H9 (cell line): ENCODE results near the gene MYO7B. TPM values are rescaled to one million over a fixed set of nuclear protein-coding genes. Genes with fewer than 3 reads are reported as not detected.

ENCODE experiments used
- DNase-seq: peaks from one replicate; pipeline ENCODE4 v3.0.0-alpha.2; 2017
- H2AFZ ChIP-seq: one replicate; pipeline ENCODE4 v1.6.1; 2013; ENCODE audit warnings: mild to moderate bottlenecking, low read length, control low read depth, moderate library complexity
- H2AK5ac ChIP-seq: 2 replicates; pipeline ENCODE4 v1.6.1; 2013; ENCODE audit warnings: low read length, control low read depth, mixed read lengths; ENCODE audit not compliant: insufficient read length
- H2BK120ac ChIP-seq: one replicate; pipeline ENCODE4 v1.6.1; 2013; ENCODE audit warnings: low read depth, mild to moderate bottlenecking, low read length, control low read depth, inconsistent platforms; ENCODE audit not compliant: poor library complexity, severe bottlenecking
- H2BK12ac ChIP-seq: 2 replicates; pipeline ENCODE4 v1.6.1; 2013; ENCODE audit warnings: low read length, control low read depth, mixed read lengths, low read depth; ENCODE audit not compliant: insufficient read length
- H2BK15ac ChIP-seq: 2 replicates; pipeline ENCODE4 v1.6.1; 2013; ENCODE audit warnings: low read depth, low read length, control low read depth
- H2BK20ac ChIP-seq: one replicate; pipeline ENCODE4 v1.6.1; 2013; ENCODE audit warnings: low read depth, mild to moderate bottlenecking, low read length, control low read depth, inconsistent platforms; ENCODE audit not compliant: poor library complexity, severe bottlenecking
- H2BK5ac ChIP-seq: 2 replicates; pipeline ENCODE4 v1.6.1; 2013; ENCODE audit warnings: low read length, control low read depth, mixed read lengths; ENCODE audit not compliant: insufficient read length
- H3K14ac ChIP-seq: 2 replicates; pipeline ENCODE4 v1.6.1; 2013; ENCODE audit warnings: low read length, control low read depth; ENCODE audit not compliant: insufficient read depth
- H3K18ac ChIP-seq: 2 replicates; pipeline ENCODE4 v1.6.1; 2013; ENCODE audit warnings: low read depth, mild to moderate bottlenecking, mixed read lengths, low read length, control low read depth; ENCODE audit not compliant: insufficient read length
- H3K23ac ChIP-seq: 2 replicates; pipeline ENCODE4 v1.6.1; 2013; ENCODE audit warnings: low read length, control low read depth, mixed read lengths, low read depth; ENCODE audit not compliant: insufficient read length
- H3K23me2 ChIP-seq: 2 replicates; pipeline ENCODE4 v1.6.1; 2013; ENCODE audit warnings: low read depth, mild to moderate bottlenecking, mixed read lengths, low read length, control low read depth; ENCODE audit not compliant: insufficient read length, poor library complexity, severe bottlenecking
- H3K27ac ChIP-seq: 2 replicates; pipeline ENCODE4 v1.5.1; 2013; ENCODE audit warnings: low read length, control low read depth, mixed read lengths, low read depth; ENCODE audit not compliant: insufficient read length
- H3K27me3 ChIP-seq: 2 replicates; pipeline ENCODE4 v1.6.1; 2013; ENCODE audit warnings: low read length, control low read depth, inconsistent platforms; ENCODE audit not compliant: insufficient read depth
- H3K4ac ChIP-seq: 2 replicates; pipeline ENCODE4 v1.6.1; 2013; ENCODE audit warnings: low read depth, mild to moderate bottlenecking, control low read depth, inconsistent platforms, low read length, moderate library complexity
- H3K4me1 ChIP-seq: 2 replicates; pipeline ENCODE4 v1.6.1; 2013; ENCODE audit warnings: low read length, control low read depth, inconsistent platforms; ENCODE audit not compliant: insufficient read depth
- H3K4me2 ChIP-seq: 2 replicates; pipeline ENCODE4 v1.6.1; 2013; ENCODE audit warnings: low read length, control low read depth, mixed read lengths; ENCODE audit not compliant: insufficient read length, insufficient read depth
- H3K56ac ChIP-seq: 2 replicates; pipeline ENCODE4 v1.6.1; 2013; ENCODE audit warnings: low read depth, mild to moderate bottlenecking, mixed read lengths, low read length, control low read depth; ENCODE audit not compliant: insufficient read length
- H3K79me1 ChIP-seq: 2 replicates; pipeline ENCODE4 v1.6.1; 2013; ENCODE audit warnings: low read depth, mild to moderate bottlenecking, moderate library complexity, low read length, control low read depth, inconsistent platforms; ENCODE audit not compliant: insufficient read depth, poor library complexity, severe bottlenecking
- H3K79me2 ChIP-seq: 2 replicates; pipeline ENCODE4 v1.6.1; 2013; ENCODE audit warnings: low read length, control low read depth, inconsistent platforms; ENCODE audit not compliant: insufficient read depth
- H3K9ac ChIP-seq: 2 replicates; pipeline ENCODE4 v1.6.1; 2013; ENCODE audit warnings: low read length, control low read depth, mixed read lengths; ENCODE audit not compliant: insufficient read length; ENCODE audit errors: extremely low read depth
- H3K9me3 ChIP-seq: one replicate; pipeline ENCODE4 v1.6.1; 2013; ENCODE audit warnings: low read depth, low read length, inconsistent platforms; ENCODE audit not compliant: control insufficient read depth
- H3T11ph ChIP-seq: one replicate; pipeline ENCODE4 v1.6.1; 2013; ENCODE audit warnings: mild to moderate bottlenecking, low read length, control low read depth, inconsistent platforms
- H4K20me1 ChIP-seq: one replicate; pipeline ENCODE4 v1.6.1; 2013; ENCODE audit not compliant: control insufficient read depth, insufficient read length, insufficient read depth
- H4K5ac ChIP-seq: 2 replicates; pipeline ENCODE4 v1.6.1; 2013; ENCODE audit warnings: low read depth, mild to moderate bottlenecking, mixed read lengths, low read length, control low read depth; ENCODE audit not compliant: insufficient read length
- H4K8ac ChIP-seq: replicated peaks from 2 replicates; pipeline ENCODE4 v1.6.1; 2013; ENCODE audit warnings: low read length, control low read depth, mixed read lengths, low read depth; ENCODE audit not compliant: insufficient read length
- H4K91ac ChIP-seq: 2 replicates; pipeline ENCODE4 v1.6.1; 2013; ENCODE audit warnings: low read depth, mild to moderate bottlenecking, moderate library complexity, mixed read lengths, low read length, control low read depth; ENCODE audit not compliant: insufficient read length
- H3K27ac Mint-ChIP-seq, 3 experiments: 2 replicates in 2 of 3; 3 replicates in 1 of 3; pipeline ENCODE4 v1.8.0; 2020 to 2021; ENCODE audit warnings: mixed read lengths in 3 of 3, mild to moderate bottlenecking in 1 of 3, moderate library complexity in 1 of 3
- H3K27me3 Mint-ChIP-seq: 2 replicates; pipeline ENCODE4 v1.8.0; 2021; ENCODE audit warnings: low read depth, mild to moderate bottlenecking, moderate library complexity, mixed read lengths
- H3K36me3 Mint-ChIP-seq, 3 experiments: 2 replicates in 2 of 3; 3 replicates in 1 of 3; pipeline ENCODE4 v1.8.0; 2020 to 2021; ENCODE audit warnings: low read depth in 3 of 3, mixed read lengths in 3 of 3; ENCODE audit not compliant: insufficient read depth in 1 of 3
- H3K4me1 Mint-ChIP-seq, 2 experiments: 2 replicates each; pipeline ENCODE4 v1.8.0; 2020; ENCODE audit warnings: mixed read lengths in 2 of 2
- H3K4me3 Mint-ChIP-seq, 2 experiments: 2 replicates in 1 of 2; 3 replicates in 1 of 2; pipeline ENCODE4 v1.8.0; 2020 to 2021; ENCODE audit warnings: mild to moderate bottlenecking in 2 of 2, mixed read lengths in 2 of 2, moderate library complexity in 1 of 2
- H3K9me3 Mint-ChIP-seq, 2 experiments: 2 replicates in 1 of 2; 3 replicates in 1 of 2; pipeline ENCODE4 v1.8.0; 2020; ENCODE audit warnings: mild to moderate bottlenecking in 2 of 2, mixed read lengths in 2 of 2, moderate library complexity in 1 of 2
- CTCF ChIP-seq: fragments of 200-600 bp; sonication (generic); conservative IDR thresholded peaks from 3 replicates; pipeline ENCODE4 v1.8.0; 2021; ENCODE audit warnings: antibody characterized with exemption, mild to moderate bottlenecking
- WGBS: extraction: QIAGEN DNeasy Blood & Tissue Kit; methylation state at CpG from one replicate; pipeline ENCODE4 v1.1.7; 2013; ENCODE audit warnings: missing lambda C conversion rate, low lambda C conversion rate, mixed read lengths; ENCODE audit not compliant: insufficient read length; ENCODE audit errors: extremely low coverage; 5-methylcytosine and 5-hydroxymethylcytosine counted together
- total RNA-seq: library from RNA; stranded (reverse); gene quantifications from 2 replicates; pipeline ENCODE4 v1.2.1, GENCODE V29; 2021

MYO7B gene
- total RNA-seq, 1 experiment from 2014 or later: not detected

DNA sequence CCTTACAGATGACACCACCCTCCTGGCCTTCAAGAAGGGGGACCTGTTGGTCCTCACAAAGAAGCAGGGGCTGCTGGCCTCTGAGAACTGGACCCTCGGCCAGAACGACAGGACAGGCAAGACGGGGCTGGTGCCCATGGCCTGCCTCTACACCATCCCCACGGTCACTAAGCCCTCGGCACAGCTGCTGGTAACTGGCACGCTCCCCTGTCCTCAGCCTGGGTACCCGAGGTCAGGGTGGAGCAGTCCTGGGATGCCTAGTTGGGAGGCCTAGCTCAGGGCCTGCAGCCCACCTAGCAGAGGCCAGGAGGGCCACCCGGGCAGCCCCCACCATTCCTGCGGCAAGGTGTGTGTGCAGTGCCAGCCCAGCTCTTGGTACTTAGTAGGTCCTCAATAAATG, 94.2 kb downstream of the MYO7B start:
- Histone ChIP-seq H3T11ph (no peak overlapping the region), H3K79me2 (no peaks in the 10 kb centered on the region), H2BK12ac (no peak overlapping the region), H3K27me3 (no peaks in the 10 kb centered on the region), H2BK15ac (no peak overlapping the region), H4K20me1 (no peaks in the 10 kb centered on the region), H2AK5ac (no peak overlapping the region), H3K79me1 (no peaks in the 10 kb centered on the region), H2BK20ac (no peak overlapping the region), H4K91ac (no peak overlapping the region), H3K27ac (no peak overlapping the region), H3K9ac (no peak overlapping the region), H2BK120ac (no peak overlapping the region), H3K4me1 (no peaks in the 10 kb centered on the region), H3K18ac (no peak overlapping the region), H4K8ac (no peak overlapping the region), H3K9me3 (no peaks in the 10 kb centered on the region), H3K14ac (no peak overlapping the region), H3K4me2 (no peak overlapping the region), H3K23ac (no peak overlapping the region), H3K4ac (no peak overlapping the region), H3K23me2 (no peaks in the 10 kb centered on the region), H2BK5ac (no peak overlapping the region), H3K56ac (no peak overlapping the region), H4K5ac (no peak overlapping the region), H2AFZ (no peak overlapping the region)
- Mint-ChIP-seq H3K9me3 (no peaks in the 10 kb centered on the region), H3K4me1 (peaks cover 0 to 4% of the 10 kb centered on the region in 2 experiments; a peak in 2 of 4 replicates), H3K27ac (no peak overlapping the region), H3K36me3 (no peaks in the 10 kb centered on the region), H3K4me3 (no peak overlapping the region), H3K27me3 (no peaks in the 10 kb centered on the region; the same call in 1 of the 2 replicates)
- WGBS: no CpG with 5 or more reads among the region's 9 CpGs
- DNase-seq: no peak
- no peak for TF ChIP-seq CTCF
